ENCODE results near the gene SVOPL.

- no peak for TF ChIP-seq CTCF (IDR thresholded peaks at IDR 0.05; ENCODE audit: low read length)
- no peak for TF ChIP-seq EZH2 (optimal IDR thresholded peaks at IDR 0.05; ENCODE audit: low read depth, low read length)
- no peak for TF ChIP-seq EZH2phosphoT487 (IDR thresholded peaks at IDR 0.05; ENCODE audit: low read length)
Measured at GRCh38 chr7:138645284-138645683, 55.9 kb downstream of the SVOPL start.

All from MM.1S (cell line).